HTR-8/SVneo (cell line): Measurements from ENCODE around the gene TRIM5.
"Not testable (repeated sequence)": the region's sequence is repeated elsewhere in the genome, so short reads cannot be mapped to it uniquely, and the experiment has no call there.

Source experiments
- DNase-seq: peaks from one replicate; pipeline ENCODE4 v3.0.0; 2011; ENCODE audit warnings: low spot score, mixed read lengths; ENCODE audit not compliant: insufficient read length
- FAIRE-seq: peaks from 2 replicates; lab custom pipeline; 2011; peaks lifted over from hg19 to GRCh38; lab: Jason Lieb, UNC

Gene TRIM5

GRCh38 chr11:5690216-5690615 is 5.3 kb upstream of the TRIM5 start:
- DNase-seq (no peak), FAIRE-seq (no peak)

GRCh38 chr11:5689551-5689983 is 4.7 kb upstream of the TRIM5 start, which contains the start of gene TRIM22:
Gene TRIM22 (plus strand): TSS chr11:5689790. CDS start chr11:5696233, 6,443 bp downstream.
- DNase-seq = no peak
- FAIRE-seq = no peak

DNA sequence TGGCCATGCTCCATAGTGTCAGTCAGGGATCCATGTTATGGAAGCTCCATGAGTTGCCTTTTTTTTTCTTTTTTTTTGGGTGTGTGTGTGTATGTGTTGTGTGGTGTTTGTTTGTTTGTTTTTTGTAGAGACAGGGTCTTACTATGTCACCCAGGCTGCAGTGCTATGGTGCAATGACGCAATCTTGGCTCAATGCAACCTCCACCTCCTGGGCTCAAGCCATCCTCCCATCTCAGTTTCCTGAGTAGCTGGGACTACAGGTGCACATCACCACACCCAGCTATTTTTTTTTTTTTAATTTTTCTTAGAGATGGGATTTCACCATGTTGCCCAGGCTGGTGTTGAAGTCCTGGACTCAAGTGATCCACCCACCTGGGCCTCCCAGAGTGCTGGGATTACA is 3.6 kb upstream of the TRIM5 start:
- DNase-seq (no peak), FAIRE-seq (no peak)

GRCh38 chr11:5686426-5686825 is 1.6 kb upstream of the TRIM5 start:
- DNase-seq (no peak), FAIRE-seq (no peak)

DNA sequence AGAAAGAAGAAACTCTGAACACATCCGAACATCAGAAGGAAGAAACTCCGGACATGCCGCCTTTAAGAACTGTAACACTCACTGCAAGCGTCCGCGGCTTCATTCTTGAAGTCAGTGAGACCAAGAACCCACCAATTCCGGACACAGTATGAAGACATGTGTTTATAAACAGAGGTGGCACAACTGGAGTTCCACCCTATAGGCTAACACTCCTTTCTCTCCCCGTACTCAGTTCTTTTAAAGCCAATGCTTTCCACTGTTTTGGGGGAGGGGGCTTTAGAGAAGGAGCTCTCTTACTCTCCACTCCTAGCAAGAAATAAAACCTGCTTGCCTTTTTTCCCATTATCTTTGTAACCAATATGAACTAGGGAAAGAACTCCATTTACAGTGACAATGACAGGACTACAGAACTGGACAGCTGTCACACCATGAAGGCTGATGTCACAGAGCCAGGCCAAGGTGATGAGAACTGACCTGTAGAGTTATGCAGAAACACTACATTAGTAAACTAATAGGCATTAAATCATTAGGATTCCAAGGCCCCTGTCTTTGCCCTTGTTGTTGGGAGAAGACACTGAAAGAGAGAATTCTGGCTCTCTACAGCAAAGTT is 733 bp downstream of the TRIM5 start:
- no peak for FAIRE-seq
- DNase-seq = no peak

DNA sequence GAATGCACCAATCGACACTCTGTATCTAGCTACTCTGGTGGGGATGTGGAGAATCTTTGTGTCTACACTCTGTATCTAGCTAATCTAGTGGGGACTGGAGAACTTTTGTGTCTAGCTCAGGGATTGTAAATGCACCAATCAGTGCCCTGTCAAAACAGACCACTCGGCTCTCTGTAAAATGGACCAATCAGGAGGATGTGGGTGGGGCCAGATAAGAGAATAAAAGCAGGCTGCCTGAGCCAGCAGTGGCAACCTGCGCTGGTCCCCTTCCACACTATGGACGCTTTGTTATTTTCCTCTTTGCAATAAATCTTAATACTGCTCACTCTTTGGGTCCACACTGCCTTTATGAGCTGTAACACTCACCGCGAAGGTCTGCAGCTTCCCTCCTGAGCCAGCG is 1.3 kb downstream of the TRIM5 start:
- DNase-seq, FAIRE-seq: not testable (repeated sequence)

- not testable (repeated sequence) for DNase-seq, FAIRE-seq
These were observed 1.9 kb downstream of the TRIM5 start for GRCh38 chr11:5682890-5683441.

- no peak for DNase-seq
- FAIRE-seq = no peak
These were observed 5.1 kb downstream of the TRIM5 start for GRCh38 chr11:5679811-5680210.

DNA sequence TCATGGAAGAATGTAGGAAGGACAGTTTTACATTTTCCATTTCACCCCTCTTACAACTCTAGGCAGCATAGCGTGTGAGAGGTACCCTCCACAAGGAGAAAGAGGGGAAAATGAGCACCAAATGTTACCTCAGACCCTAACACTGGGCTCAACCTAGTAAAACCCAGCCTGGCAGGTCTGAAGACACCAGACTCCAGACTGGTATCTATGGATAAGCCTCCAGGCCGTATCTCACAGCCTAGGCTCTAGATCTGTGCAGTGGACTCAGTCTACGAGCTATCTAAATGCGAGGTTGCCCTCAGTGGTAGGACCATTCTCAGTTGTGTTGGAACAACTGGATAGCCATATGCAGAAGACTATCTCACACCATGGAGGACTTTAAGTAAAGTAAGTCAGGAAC is 10.5 kb downstream of the TRIM5 start:
- FAIRE-seq = no peak

DNA sequence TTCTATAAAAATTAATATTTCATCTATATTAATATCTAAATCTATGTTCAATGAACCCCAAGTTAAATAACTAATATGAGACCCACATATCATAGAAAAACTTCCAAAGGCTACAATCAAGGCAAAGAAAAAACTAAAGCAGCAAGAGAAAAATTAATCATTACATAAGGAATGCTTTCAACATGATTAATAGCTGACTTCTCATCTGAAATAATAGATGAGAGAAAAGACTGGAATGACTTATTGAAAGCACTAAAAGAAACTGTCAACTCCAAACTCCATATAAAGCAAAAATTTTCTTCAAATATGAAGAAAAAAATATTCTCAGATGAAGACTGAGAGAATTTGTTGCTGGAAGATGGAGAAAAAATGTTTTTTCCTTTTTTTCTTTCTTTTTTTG is 13.0 kb downstream of the TRIM5 start:
- DNase-seq (no peak), FAIRE-seq (no peak)

More for the DNA sequence above, 10.5 kb downstream of the TRIM5 start:
- DNase-seq = no peak

- DNase-seq = no peak
- FAIRE-seq = no peak
These were observed 18.5 kb downstream of the TRIM5 start for GRCh38 chr11:5666402-5666793.

DNA sequence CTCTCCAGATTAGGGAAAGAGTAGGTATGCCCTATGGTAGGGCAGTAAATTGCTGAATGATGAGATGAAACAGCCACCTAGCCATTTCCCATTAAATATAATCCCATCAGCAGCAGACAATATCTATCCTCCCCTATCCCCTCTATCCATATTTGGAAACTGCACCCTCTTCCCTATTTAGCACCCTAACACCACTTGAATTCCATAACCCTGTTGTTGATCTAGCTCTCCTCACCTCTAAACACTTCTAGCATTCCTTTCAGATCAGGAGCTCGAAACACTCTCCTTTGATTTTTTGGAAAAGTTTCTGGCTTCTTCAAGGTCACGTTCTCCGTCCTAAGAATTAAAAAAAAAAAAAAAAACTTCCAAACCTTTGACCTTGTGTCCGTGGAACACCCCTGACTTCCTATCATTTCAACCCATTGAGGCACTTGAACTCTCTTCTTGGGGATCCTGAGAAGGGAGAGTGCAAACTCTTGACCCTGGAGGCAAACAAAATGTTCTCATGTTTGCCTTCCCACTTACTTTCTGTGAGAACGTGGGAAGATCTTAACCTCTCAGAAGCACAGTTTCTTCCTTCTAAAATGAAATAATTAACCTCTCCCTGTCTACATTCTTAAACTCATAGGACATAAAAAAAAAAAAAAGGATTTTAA is 19.0 kb downstream of the TRIM5 start:
- FAIRE-seq = no peak
- no peak for DNase-seq

DNA sequence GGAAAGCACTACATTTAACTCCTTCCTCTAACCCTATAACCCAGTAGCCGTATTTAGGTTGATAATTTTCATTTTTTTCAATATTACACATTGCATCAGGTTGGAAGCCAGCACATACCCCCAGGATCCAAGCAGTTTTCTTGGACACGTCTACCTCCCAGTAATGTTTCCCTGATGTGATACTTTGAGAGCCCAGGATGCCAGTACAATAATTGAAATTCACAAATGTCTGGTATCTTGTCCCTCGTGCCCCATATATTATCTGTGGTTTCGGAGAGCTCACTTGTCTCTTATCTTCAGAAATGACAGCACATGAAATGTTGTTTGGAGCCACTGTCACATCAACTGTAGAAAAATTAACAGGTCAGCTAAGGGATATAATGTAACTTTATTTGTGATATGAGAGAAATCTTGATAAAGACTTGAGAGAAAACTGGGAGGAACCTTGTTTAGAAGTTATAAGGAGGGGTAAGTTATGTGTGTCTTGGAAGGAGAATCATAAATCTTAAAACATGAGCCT is 19.8 kb downstream of the TRIM5 start:
- DNase-seq = no peak
- FAIRE-seq = no peak

- no peak for FAIRE-seq
- no peak for DNase-seq
These were observed 21.4 kb downstream of the TRIM5 start for GRCh38 chr11:5663511-5663910.

DNA sequence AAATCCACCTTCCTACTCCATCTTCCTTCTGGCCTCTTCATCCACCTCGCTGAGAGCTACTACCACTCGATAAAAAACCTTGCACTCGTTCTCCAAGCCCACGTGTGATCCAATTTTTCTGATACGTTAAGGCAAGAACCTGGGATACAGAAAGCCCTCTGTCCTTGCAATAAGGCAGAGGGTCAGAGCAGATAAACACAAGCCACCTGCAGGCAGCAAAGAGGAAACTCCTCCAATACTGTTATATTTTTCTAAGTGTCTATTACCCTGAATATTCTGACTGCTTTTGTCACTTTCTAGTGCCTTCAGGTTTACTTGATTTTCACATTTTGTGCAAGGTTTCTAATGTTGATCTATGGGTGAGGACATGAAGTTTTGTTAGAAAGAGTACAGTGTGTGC is 26.6 kb downstream of the TRIM5 start:
- FAIRE-seq (no peak), DNase-seq (no peak)

DNA sequence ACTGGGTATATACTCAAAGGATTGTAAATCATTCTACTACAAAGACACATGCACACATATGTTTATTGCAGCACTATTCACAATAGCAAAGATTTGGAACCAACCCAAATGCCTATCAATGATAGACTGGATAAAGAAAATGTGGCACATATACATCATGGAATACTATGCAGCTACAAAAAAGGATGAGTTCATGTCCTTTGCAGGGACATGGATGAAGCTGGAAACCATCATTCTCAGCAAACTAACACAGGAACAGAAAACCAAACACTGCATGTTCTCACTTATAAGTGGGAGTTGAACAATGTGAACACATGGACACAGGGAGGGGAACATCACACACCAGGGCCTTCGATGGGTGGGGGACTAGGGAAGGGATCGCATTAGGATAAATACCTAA is 27.9 kb downstream of the TRIM5 start:
- DNase-seq, FAIRE-seq: not testable (repeated sequence)

DNA sequence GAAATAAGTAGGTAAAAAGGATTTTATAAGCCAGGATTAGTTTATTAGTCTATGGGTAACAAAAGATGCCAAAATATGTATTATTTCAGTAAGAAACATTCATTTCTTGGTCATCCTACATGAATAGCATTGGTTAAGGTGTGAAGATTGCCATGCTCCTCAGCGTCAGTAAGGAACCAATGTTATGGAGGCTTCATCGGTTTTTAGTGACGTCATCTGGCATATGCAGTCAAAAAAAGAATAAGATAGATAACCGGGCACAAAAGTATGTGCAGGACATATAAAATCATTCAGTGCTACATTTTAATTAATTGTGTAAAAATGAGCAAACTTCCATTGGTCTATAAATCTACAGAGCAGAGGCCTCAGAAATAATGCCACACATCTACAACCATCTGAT is 29.4 kb downstream of the TRIM5 start:
- FAIRE-seq = no peak
- DNase-seq = no peak

DNA sequence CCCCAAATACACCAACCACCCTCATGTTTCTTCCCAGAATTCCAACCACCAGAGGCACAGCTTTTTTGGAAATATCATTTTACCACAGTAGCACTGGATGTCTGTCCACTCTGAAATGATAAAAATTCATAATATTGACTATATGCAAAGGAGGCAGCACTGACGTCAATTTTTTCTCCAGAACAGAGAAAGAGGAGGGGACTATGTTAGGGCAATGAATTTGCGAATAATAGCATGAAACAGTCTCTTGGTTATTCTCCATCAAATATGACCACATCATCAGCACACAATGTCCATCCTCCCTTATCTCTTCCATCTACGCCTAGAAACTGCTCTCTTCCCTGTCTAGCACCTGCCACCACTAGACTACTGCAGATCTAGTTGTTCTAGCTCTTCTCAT is 38.7 kb downstream of the TRIM5 start:
- DNase-seq (no peak), FAIRE-seq (no peak)

DNA sequence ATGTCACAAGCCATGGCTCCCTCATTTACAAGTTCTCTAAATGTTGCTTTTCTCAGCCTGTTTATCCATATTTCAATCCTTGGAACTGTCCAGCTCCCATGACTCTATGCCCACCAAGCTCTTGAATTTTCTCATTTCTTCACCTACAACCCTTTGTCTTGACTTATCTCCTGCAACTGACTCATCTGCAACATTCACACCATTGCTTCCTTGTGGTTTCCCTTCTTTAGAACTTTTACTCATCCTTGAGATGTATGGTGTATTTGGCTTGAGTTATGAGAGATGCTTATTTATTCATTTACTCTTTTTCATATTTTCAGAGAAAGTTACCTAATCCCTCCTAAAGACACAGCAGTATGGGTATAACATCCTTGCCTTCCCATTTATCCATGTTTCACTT is 41.3 kb downstream of the TRIM5 start:
- no peak for DNase-seq
- no peak for FAIRE-seq

DNA sequence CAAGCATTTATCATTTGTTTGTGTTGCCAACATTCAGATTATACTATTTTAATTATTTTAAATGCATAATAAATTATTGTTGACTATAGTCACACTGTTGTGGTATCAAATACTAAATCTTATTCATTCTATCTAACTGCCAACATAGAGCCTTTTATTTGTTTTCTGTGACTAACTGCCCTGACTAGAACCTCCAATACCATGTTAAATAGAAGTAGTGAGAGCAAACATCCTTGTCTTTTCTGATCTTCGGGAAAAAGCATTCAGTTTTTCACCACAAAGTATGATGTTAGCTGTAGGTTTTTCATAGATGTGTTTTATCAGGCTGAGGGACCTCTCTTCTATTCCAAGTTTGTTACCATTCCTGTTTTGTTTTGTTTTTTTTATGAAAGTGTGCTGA is 44.9 kb downstream of the TRIM5 start:
- no peak for DNase-seq
- FAIRE-seq = no peak

DNA sequence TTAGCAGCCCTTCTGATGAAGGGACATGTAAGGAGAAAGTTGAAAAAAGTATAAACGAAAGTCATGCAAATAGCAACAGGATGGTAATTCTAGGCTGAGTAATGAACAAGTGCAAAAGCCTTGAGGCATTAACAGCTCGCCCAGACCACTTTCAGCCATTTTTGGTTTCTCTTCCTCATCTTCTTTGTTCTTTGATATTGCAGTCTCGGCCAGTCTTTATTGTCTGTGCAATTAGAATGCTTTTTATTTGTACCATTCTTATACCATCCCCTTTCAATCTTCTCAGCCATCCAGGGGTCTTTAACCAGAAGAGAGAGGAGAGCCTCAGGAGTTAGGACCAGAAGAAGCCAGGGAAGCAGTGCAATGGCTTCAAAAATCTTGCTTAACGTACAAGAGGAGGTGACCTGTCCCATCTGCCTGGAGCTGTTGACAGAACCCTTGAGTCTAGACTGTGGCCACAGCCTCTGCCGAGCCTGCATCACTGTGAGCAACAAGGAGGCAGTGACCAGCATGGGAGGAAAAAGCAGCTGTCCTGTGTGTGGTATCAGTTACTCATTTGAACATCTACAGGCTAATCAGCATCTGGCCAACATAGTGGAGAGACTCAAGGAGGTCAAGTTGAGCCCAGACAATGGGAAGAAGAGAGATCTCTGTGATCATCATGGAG is 52.8 kb downstream of the TRIM5 start:
- FAIRE-seq (no peak), DNase-seq (no peak)
